ENCODE measurements around the gene DENND4B.

DENND4B gene

DNA sequence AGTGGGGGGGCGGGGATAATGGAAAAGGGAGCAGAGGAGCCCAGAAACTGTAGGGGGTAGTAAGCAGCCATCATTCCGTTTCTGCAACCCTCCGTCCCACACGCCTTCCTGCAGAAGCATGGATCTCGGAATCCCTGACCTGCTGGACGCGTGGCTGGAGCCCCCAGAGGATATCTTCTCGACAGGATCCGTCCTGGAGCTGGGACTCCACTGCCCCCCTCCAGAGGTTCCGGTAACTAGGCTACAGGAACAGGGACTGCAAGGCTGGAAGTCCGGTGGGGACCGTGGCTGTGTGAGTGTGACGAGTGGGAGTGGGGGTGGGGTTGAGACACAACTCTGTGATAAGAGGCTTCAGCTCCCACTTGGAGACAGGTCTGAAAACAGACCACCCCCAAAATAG lies 21.9 kb upstream of the DENND4B start:
- DNase-seq (ENCODE audit: low read depth): no peak
- H3K4me3 ChIP-seq (ENCODE audit: low read depth, low read length): peak overlapping the region; percentile 71
- TF ChIP-seq, protein P1, sequence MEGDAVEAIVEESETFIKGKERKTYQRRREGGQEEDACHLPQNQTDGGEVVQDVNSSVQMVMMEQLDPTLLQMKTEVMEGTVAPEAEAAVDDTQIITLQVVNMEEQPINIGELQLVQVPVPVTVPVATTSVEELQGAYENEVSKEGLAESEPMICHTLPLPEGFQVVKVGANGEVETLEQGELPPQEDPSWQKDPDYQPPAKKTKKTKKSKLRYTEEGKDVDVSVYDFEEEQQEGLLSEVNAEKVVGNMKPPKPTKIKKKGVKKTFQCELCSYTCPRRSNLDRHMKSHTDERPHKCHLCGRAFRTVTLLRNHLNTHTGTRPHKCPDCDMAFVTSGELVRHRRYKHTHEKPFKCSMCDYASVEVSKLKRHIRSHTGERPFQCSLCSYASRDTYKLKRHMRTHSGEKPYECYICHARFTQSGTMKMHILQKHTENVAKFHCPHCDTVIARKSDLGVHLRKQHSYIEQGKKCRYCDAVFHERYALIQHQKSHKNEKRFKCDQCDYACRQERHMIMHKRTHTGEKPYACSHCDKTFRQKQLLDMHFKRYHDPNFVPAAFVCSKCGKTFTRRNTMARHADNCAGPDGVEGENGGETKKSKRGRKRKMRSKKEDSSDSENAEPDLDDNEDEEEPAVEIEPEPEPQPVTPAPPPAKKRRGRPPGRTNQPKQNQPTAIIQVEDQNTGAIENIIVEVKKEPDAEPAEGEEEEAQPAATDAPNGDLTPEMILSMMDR (IDR thresholded peaks at IDR 0.05; ENCODE audit: low read depth, low read length, missing control alignments): no peak

DNA sequence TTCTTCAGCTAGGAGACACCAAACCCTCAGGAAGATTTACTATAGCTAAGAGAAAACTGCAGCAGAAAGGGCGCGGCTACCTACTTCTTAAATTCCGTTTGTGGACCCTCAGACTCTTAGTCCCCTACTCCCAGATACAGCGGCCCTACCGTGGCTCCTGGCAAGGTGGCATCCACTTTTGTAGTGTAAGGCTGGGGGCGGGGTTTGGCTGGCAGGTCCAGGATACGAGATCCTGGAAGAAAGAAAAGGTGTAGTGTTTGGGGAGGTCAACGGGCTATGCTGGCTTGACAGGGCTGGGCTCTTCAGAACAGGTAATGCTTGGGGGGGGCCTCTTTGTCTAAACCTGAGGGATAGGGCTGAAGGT lies 21.5 kb upstream of the DENND4B start:
- TF ChIP-seq, protein P1 (IDR thresholded peaks at IDR 0.05; ENCODE audit: low read depth, low read length, missing control alignments): no peak
- no peak for DNase-seq (ENCODE audit: low read depth)

DNA sequence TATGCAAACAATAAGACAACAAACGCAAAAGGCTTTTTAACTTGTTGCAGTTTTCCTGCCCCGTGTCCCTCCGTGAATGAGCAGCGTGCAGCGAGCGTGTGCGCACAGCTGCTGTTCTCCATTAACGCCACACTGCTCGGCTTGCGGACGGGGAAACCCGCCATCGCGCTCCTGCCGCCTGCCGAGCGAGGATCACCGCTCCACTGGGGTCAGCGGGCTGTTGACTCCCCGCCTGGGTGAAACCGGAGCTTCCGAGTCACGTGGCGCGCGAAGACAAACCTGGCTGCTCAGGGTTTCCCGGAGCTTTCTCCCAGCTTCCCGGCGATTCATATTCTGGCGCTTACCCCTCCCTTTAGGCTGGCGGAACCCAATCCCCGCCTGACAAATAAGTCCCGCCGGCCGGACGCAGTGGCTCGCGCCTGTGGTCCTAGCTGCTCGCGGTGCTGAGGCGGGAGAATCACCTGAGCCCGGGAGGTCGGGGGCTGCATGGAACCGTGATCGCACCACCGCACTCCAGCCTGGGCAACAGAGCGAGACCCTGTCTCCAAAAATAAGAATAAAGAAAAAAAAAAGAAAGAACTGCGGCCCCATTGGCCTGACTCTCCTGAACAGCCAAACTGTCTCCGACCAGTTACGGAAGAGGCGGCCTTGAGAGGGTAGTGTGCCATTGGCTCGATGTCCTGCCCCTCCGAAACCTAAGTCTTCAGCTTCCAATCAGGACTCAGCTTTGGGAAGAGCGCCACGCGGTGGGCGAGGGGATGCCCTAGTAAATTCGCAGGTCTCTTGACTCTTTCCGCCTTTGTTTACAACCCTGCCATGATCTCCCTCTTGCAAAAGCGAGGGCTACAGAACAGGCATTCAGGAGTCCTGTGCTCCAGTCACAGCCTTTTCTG lies 20.8 kb upstream of the DENND4B start, which contains the start of gene CREB3L4:
CREB3L4 (plus strand) TSS at position 796 of the 893 bp plus-strand sequence. CDS start 624 bp downstream, outside the sequence.
- TF ChIP-seq, protein P1 (IDR thresholded peaks at IDR 0.05; ENCODE audit: low read depth, low read length, missing control alignments): peak; percentile 47
- H3K4me3 ChIP-seq (ENCODE audit: low read depth, low read length): peak within 1 kb of the TSS; percentile 71
- DNase-seq (ENCODE audit: low read depth): peak; percentile 97

More for the DNA sequence above, 21.5 kb upstream of the DENND4B start:
- peak overlapping the region; percentile 71 for H3K4me3 ChIP-seq (ENCODE audit: low read depth, low read length)

DNA sequence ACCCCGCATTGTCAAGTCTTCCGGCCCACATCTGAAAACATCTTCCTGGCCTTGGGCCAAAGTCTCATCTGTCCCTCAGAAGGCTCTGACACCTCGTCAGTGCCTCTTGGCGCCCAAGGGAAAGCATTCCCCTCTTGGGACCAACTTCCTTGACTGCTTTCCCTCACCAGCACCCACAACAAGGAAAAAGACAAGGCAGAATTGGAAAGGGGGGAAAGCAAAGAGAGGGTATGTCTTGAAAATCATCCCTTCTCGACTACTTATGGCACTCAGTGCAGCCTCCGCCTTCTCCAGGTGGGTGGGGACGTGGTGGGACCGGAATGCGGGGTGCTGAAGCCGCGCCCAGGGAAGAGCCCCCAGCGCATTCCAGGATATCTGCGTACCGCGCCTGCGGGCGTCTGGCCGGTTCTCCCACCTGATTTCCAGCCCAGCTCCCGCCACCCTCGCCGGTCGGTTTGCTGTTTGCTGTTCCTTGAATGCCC lies 17.4 kb upstream of the DENND4B start:
- H3K4me3 ChIP-seq (ENCODE audit: low read depth, low read length): peak overlapping the region; percentile 73
- no peak for DNase-seq (ENCODE audit: low read depth)
- TF ChIP-seq, protein P1 (IDR thresholded peaks at IDR 0.05; ENCODE audit: low read depth, low read length, missing control alignments): no peak

DNA sequence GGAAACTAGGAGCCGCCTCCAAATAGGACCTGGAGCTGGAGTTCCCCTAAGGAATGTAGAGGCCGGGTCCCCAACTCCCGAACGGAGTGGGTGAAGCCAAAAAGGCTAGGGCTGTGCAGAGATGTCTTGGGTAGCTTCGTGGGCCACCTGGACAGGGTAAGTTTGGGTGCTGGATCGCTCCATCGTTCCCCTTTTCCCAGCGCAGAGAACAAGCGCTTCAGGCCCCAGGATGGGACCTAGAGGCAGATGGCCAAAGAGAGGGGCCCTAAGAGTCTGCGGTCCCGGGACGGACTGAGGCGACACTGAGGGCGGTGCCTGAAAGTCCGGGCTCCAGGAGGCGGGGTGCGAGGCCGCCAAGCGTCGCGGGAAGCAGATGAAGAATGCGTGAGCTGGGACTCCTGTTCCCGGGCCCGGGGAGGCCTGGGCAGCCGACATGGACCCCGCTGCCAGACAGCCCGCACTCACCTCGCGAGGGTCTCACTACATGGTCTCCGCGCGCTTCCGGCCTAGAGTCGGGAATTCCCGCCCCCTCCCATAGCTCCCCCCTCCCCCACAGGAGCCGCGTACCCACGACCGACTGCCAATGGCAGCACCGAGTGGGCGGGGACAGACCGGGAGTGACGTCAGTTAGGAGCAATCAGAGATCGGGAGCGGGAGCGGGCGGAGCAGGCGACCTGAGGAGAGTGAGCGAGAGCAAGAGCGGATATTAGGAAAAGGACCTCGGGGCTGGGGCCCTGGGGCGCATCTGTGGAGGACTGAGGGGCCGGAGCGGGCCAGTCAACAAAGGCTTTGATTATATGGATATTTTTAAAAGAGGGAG lies 16.7 kb upstream of the DENND4B start, which contains the start of gene SLC39A1:
SLC39A1 (minus strand) TSS at position 508 of the 820 bp plus-strand sequence. CDS start 822 bp downstream, outside the sequence.
- TF ChIP-seq, protein P1 (IDR thresholded peaks at IDR 0.05; ENCODE audit: low read depth, low read length, missing control alignments): no peak
- DNase-seq (ENCODE audit: low read depth): peak; percentile 88

DNA sequence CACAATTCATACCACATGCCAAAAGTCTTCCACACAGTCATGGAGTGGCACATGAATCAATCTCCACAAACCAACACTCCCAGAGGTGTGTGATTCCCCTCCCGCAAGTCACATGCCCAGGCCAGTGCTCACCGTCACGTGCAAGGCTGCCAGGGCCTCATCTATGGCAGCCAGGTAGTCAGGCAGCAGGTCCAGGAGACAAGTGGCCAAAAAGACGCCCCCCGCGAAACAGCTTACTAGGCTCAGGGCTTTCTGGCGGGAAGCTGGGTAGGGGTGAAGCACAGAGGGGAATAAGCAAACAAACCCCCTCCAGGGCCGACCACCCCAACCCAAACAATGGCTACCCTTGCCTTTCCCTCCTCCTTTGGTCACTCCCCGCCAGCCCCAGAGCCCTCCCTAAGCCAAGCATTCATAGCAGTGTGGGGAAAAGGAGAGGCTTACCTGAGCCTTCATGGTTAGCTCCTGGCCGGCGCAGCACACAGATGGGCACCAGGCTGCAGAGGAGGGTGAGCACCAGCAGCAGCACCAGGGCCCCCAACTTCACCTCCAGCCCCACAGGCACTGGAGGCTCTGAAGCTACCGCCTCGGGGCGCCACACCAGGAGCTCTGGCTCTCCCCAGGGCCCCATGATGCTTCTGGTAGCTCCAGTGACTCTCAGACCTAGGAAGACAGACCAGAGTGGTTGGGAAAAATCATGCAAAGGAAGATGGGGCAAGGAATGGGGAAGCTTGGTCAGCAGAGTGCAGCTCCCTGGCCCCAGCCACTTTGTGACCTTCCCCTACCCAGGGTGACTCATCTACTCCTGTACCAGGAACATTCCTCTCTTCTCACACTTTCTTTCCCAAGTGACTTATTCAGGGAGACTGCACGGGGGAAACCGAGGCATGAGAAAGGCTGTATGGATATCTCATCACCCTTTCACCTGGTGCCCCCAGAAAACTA lies 15.8 kb upstream of the DENND4B start:
- DNase-seq (ENCODE audit: low read depth): no peak
- TF ChIP-seq, protein P1 (IDR thresholded peaks at IDR 0.05; ENCODE audit: low read depth, low read length, missing control alignments): peak; percentile 13
- peak overlapping the region; percentile 73 for H3K4me3 ChIP-seq (ENCODE audit: low read depth, low read length)

More for the DNA sequence above, 16.7 kb upstream of the DENND4B start, which contains the start of gene SLC39A1:
- H3K4me3 ChIP-seq (ENCODE audit: low read depth, low read length): peak within 1 kb of the TSS; percentile 73

Measured in GM12864 (cell line).